GM13976 (cell line): Measurements from ENCODE around the gene HSPB8.
"Not testable (repeated sequence)": the region's sequence is repeated elsewhere in the genome, so short reads cannot be mapped to it uniquely, and the experiment has no call there.

Experiments
- DNase-seq: peaks from one replicate; pipeline ENCODE4 v3.0.0; 2012; ENCODE audit warnings: low spot score
- in situ Hi-C: fragments of 300-500 bp; cut with MboI; formaldehyde crosslinking; loops from one replicate; pipeline ENCODE4 v1.12.0; 2022; ENCODE audit warnings: low sequenced_read_pairs, mixed read lengths, inconsistent platforms; ENCODE audit not compliant: unreplicated experiment
- TF ChIP-seq, protein P1 (sequence below): IDR thresholded peaks from 2 replicates; pipeline ENCODE4 v1.5.1; 2012; ENCODE audit warnings: borderline replicate concordance, mild to moderate bottlenecking; ENCODE audit not compliant: insufficient read depth; ENCODE audit errors: extremely low read depth, missing control alignments, control extremely low read depth

The HSPB8 gene

GRCh38 chr12:119216084-119216483 lies 37.4 kb downstream of the HSPB8 start:
- no peak for DNase-seq
- TF ChIP-seq, protein P1, sequence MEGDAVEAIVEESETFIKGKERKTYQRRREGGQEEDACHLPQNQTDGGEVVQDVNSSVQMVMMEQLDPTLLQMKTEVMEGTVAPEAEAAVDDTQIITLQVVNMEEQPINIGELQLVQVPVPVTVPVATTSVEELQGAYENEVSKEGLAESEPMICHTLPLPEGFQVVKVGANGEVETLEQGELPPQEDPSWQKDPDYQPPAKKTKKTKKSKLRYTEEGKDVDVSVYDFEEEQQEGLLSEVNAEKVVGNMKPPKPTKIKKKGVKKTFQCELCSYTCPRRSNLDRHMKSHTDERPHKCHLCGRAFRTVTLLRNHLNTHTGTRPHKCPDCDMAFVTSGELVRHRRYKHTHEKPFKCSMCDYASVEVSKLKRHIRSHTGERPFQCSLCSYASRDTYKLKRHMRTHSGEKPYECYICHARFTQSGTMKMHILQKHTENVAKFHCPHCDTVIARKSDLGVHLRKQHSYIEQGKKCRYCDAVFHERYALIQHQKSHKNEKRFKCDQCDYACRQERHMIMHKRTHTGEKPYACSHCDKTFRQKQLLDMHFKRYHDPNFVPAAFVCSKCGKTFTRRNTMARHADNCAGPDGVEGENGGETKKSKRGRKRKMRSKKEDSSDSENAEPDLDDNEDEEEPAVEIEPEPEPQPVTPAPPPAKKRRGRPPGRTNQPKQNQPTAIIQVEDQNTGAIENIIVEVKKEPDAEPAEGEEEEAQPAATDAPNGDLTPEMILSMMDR, result no peak

DNA sequence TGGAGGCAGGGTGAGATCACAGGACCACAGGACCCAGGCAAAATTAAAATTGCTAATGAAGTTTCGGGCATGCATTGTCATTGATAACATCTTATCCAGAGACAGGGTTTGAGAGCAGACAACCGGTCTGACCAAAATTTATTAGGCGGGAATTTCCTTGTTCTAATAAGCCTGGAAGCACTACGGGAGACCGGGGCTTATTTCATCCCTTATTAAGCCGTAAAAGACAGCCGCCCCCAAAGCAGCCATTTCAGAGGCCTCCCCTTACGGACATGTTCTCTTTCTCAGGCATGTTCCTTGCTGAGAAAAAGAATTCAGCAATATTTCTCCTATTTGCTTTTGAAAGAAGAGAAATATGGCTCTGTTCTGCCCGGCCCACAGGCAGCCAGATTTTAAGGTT lies 40.1 kb downstream of the HSPB8 start:
- in situ Hi-C loops, DNase-seq: not testable (repeated sequence)

More at GRCh38 chr12:119216084-119216483, 37.4 kb downstream of the HSPB8 start:
- in situ Hi-C loops, result no loop called here

- DNase-seq, result no peak
- TF ChIP-seq, protein P1, result no peak
- in situ Hi-C loops, result no loop called here
Observed at GRCh38 chr12:119222222-119222951, 43.7 kb downstream of the HSPB8 start.

DNA sequence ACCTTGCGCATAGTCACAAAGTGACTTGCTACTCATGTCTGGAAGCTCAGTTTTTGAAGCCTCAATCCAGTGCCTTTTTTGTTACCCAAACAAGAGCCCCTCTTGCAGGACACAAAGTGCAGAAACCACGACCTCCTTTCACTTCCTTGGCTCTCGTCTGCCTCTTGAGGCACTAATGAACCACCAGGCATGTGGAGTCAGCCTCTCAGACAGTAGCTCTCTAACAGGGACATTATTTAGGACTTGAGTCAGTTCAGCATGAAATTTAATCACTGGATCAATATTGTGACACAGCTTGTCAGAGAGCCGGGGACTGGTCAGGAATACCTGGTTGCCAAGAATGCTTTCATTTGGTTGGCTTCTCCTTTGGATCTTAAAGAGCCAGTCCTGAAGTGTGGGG lies 46.7 kb downstream of the HSPB8 start:
- TF ChIP-seq, protein P1, result no peak
- in situ Hi-C loops, result no loop called here
- no peak for DNase-seq

DNA sequence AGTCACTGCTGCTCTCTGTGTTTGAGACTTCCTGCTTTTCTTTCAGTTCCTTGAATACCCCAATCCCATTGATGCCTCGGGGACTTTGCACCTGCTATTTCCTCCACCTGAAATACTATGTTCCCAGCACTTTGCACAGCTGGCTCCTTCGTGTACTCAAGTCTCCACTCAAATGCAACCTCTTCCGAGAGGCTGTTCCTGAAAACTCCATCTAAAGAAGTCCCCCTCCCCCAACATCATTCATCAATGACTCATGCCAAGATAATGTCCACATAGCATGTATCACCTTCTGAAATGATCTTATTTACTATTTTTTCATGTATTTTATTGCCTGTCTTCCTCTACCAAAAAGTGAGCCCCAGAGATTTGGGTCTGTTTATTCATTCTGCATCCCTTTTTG lies 48.6 kb downstream of the HSPB8 start:
- in situ Hi-C loops, result no loop called here
- no peak for DNase-seq

GRCh38 chr12:119229205-119229604 lies 50.5 kb downstream of the HSPB8 start:
- TF ChIP-seq, protein P1, result no peak
- DNase-seq, result no peak
- in situ Hi-C loops, result no loop called here

More for the DNA sequence above, 48.6 kb downstream of the HSPB8 start:
- TF ChIP-seq, protein P1, result no peak

GRCh38 chr12:119229837-119230236 lies 51.1 kb downstream of the HSPB8 start:
- DNase-seq, result peak; percentile 22
- TF ChIP-seq, protein P1, result no peak
- in situ Hi-C loops, result no loop called here
